Measurements from ENCODE around the gene JAG2.

JAG2 gene

DNA sequence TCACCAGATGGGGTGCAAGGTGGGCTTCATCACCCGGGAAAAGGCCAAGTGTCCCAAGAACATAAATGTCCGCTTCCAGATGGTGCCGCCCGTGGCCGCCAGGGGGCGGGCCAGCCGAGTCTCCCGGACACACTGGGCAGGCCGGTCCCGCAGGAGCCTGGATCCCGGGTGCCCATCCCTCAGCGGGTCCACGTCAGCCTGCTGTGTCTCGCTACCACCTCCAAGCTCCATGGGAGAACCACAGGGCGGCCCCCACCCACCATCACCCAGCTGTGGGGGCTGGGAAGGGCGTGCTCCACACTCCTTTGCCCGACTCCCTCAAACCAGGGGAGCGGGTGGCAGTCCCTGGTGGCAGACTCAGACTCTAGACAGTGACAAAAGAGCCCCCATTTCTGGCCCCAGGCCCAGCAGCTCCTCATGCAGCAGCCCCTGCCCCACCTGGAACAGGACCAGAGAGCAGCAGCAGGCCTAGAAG, 34.5 kb upstream of the JAG2 start:
- DNase-seq = peak; percentile 61

DNA sequence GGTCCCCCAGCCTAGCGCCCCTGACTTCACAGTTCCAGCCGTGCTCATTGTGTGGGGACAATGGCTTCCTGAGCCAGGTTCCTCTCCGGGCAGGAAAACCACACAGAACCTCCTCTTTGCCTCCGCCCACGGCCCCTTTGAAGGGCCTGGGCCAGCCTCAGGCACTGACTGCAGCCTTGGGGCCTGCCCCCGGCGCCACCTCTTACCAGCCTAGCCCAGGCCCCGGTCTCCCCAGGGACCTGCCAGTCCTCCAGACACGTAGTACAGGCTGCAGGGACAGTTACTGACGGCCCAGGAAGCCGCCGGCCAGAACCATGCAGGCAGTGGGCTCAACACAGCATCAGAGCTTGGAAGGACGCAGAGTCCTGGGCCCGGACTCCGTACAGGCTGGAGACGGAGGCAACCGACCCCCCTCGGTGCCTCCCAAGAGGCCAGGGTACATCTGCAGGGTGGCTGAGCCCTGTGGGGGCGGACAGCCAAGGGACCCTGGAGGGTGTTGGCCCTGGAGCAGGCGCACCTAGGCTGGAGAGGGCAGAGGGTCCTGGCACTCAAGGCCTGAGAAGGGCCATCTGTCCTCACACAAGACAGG, 33.4 kb upstream of the JAG2 start:
- DNase-seq = no peak

DNA sequence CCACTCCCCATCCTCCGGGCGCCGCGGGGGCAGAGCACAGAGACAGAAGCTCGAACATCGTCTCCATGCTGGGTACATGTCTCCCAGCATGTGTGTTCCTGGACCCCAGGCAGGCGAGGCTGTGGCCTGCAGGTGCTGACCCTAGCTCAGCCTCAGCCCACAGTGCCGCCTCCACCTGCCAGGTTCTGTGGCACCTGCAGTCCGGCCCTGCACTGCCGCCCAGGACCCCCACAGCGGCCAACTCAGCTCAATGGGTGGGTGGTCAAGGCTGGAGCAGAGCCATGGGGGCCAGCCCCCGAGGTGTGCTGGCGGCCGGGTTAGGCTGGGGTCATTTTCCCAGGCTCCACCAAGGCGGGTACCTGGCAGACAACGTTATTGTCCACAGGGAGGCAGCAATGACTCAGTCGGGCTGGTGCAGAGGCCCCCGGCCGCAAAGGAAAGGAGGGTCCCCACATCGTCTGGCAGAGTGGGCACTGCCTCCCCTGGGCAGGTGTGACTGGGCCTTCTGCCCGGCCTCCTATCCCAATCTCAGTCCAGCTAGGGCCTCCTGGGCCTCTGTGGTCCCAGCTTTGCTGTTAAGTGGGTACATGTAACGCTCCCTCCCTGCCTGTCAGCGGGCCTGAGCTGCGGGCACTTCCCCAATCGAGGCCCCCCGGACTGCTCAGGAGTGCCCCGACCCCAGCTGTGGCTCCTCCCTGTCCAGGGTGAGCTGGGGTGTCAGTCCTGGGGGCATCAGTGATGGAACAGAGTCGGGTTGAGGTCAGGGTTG, 32.8 kb upstream of the JAG2 start:
- no peak for DNase-seq

DNA sequence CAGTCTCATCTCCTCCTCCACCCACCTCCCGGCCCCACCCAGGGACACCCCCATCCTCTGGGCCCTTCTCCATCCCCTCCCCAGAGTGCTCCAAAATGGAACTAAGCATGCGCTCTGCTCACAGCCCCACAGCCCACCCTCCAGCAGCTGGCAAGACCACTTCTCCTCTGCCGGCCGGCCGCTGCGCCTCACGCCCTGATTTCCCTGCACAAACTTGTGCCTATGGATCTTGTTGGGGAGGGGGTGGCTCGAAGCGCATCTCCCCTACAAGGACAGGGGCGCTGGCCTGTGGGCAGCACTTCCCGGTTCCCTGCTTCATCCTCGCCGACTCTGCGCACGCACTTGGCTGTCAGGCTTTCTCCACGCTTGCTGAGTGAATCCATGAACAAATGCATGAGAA, 32.1 kb upstream of the JAG2 start:
- DNase-seq = no peak

DNA sequence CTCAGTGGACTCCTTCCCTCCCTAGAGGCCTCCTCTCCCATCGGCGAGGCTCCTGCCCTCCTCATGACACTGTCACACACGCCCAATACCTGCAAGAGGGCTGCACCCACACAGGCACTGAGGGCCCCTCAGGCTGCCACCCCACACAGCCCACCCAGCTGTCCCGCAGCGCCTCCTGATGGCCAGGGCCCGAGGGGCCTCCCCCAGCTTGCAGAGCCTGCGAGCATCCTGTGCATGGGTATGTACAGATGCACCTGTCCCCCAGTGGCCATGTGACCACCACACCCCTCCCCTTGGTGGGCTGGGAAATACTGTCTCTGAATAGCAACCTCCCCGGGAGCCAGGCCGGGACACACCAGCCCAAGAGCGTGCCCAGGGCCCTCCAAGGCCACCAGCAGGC, 31.5 kb upstream of the JAG2 start:
- no peak for DNase-seq

DNA sequence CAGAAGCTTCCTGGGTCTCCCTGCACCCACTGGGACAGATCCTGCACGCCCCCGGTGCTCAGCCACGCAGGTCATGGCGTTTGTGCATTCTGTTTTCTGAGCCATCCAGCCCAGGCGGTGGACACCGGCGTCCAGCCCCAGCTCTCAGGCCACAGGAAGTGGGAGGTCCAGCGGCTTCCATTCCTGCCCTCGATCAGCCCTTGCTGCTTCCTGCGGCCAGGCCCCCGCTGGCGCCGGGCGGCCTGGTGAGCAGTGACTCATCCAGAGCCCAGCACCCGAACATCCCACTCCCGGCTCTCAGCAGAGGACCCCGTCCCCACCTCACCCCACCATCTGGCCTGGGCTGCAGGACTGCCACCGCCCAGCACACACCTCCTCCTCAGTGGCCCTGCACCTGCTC, 30.5 kb upstream of the JAG2 start:
- DNase-seq = no peak

DNA sequence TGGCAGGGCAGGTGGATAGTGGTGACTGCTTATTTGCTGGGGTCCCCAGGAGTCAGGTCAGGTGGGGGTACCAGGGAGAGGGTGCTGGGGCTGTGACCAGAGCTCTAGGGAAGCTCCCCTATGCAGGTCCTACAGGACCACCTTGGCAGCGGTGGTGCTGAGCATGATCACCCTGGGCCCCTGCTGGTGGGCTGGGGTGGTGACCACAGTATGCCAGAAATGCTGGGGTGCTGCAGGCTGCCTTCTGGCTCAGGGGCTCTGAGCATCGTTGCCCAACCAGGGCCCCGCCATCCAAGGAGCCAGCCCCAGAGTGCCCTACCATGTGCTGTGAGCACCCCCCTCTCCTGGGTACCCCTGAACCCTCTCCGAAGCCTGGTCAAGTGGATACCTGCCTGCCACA, 30.0 kb upstream of the JAG2 start:
- DNase-seq = no peak

DNA sequence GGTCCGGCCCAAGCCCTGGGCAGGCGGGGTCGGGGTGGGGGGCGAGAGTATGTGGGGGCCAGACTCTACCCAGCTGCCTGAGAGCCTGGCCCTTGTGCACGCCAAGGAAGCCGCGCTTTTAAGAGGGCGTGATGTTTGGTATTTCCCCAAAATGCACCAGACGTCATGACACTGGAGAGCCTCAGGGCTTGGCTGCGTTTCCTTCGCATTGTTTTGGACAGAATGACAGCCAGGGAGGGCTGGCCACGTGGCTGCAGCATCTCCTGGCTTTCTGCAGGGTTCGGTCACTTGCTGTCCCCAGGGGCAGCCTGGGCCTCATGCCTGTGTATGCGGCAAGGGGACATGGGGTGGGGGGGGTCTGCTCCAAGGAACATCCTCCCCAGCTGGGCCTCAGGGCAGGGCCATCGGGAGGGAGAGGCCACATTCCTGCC, 28.6 kb upstream of the JAG2 start:
- no peak for DNase-seq

DNA sequence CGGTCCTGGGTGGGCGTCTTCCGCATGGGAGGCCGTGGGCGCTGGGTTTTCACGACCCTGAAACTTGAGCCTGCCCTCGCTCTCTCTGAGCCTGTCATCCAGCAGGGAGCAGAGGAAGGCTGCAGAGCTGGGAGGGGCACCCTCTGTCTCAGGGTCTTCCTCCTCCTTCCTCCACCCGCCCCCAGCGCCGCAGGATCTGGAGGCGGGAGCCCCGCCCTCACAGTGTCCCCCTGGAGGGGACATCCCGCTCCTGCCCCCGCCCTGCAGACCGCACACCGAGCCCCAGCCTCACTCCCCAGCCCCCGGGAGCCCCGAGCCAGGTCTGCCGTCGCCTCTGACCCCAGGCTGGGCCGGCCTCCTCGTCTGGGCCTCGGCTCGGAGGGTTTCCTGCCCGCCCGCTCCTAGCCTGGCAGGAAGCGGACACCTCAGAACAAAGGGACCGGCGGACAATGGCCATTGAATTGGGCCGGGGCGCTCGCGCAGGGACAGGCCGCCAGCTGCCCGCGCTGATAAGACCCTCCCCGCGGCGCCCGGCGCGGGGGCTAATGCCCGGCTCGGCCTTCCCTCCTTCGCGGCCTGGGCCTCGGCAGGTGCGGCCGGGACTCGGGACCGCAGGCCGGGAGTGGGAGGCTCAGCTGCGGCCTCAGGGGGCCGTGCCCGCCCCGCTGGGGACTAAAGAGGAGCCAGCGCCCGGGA, 27.8 kb upstream of the JAG2 start:
- DNase-seq = no peak

DNA sequence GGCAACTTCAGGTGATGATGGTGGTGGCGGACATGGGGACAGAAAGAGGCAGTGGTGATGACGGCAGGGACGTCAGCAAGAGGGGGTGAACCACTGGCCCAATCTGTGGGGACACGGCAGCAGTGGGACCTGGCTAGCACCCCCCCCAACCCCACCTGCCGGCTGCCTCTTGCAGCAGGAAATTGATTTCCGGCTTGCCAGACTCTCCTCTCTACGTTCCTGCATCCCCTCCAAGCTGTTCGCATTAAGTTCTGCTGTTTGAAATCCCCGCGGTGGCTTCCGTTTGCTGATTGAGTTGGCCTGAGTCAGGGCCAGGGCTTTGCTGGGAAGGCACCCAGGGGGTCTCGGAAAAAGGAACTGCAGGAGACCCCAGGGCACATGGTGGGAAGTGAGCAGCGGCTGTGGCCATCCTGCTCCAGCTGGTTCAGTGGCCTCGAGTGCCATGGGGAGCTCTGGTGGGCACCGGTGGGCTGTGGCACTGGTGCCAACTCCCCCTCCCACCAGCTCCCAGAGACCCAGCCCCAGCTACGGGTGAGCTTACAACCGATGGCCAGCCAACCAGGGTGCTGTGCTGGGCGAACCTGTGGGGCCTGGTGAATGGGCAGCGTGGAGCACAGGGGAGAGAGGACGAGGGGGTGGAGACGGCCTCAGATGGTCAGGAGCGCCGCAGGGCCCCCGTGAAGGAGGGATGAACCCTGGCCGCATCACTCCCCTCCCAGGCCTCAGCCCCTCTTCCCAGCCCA, 27.1 kb upstream of the JAG2 start:
- no peak for DNase-seq

DNA sequence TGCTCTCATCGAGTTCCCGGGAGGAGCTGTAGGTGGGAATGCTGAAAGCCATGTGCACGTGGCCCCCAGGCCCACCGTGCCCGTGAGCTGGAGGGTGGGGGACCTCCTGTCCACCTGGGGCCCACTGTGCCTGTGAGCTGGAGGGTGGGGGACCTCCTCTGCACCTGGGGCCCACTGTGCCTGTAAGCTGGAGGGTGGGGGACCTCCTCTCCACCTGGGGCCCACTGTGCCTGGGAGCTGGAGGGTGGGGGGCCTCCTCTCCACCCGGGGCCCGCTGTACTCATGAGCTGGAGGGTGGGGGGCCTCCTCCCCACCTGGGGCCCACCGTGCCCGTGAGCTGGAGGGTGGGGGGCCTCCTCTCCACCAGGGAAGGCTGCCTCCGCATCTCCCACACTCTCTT, 26.5 kb upstream of the JAG2 start:
- DNase-seq = no peak

DNA sequence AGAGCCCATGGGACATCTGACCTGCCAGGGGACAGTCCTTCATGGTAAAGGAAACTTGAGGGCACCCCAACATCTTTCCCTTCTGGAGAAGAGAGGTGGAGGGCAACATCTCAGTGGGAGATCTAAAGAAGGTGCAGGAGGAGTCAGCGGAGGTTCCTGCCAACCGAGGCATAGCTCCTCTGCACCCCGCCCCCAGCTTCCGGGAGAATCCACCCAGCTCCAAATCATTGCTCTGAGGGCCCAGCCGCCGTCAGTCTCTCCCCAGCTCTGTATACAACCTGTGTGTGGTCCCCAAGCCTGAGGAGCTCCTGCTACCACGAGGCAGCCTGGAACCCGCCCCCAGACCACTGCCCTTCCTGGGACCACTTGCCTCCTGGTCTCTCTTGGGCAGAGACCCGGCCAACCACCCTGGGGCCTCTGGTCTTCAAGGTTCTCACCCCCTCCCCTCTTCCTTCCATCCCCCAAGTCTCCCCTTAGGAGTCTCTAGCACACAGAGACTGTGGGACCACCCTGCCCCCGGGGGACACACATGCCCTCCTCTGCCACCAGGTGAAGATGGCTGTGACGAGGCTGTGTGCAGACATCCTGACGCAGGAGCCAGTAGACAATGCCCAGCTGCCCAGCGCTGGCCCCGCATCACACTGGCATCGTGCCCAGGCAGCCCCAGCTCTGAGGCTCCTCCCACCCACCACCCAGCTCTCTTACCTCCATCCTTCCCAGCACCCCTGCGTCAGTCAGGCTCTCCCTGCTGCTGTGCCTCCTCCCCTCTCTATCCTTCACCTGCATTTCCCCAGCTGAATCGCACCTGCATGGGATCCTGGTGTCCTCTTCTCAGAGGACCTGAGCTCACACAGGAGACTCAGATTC, 25.6 kb upstream of the JAG2 start:
- peak; percentile 30 for DNase-seq

DNA sequence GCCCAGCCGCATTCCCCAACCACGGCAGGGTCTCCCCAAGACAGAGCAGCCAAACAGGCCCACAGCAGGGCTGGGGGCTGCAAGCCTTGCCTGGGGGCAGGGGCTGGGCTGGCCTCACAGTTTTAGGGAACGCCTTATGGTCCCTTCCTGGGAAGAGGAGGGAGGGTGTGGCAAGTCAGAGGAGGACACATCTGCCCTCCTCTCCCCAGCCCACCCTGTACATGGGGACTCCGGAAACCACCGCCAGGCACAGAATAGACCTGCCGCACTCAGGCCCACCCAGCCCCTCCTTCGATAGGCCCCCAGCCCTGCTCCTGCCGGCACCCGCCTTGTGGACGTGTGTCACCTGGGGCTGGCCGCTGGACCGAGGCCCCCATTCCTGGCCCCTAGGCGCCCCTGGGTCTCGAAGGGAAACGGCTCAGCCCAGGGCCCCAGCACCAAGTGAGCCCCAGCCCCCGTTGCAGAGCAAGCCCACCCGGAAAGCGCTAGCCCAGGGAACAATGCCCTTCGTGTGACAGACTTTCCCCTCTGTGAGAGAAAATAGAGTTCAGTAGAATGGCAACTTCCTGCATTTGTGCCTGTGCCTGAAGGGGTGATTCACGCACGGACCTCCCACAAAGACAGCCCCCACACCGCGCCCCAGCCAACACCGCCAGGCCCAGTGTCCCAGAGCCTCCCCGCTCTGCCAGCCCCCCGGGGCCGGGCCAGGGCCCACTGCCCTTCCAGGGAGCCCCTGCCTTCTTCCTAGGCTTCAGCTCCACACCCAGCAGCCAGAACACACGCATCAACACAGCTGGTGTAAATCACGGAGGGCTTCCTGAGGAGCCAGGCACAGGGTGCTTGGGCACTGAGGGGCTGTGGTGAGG, 24.5 kb upstream of the JAG2 start:
- no peak for DNase-seq

DNA sequence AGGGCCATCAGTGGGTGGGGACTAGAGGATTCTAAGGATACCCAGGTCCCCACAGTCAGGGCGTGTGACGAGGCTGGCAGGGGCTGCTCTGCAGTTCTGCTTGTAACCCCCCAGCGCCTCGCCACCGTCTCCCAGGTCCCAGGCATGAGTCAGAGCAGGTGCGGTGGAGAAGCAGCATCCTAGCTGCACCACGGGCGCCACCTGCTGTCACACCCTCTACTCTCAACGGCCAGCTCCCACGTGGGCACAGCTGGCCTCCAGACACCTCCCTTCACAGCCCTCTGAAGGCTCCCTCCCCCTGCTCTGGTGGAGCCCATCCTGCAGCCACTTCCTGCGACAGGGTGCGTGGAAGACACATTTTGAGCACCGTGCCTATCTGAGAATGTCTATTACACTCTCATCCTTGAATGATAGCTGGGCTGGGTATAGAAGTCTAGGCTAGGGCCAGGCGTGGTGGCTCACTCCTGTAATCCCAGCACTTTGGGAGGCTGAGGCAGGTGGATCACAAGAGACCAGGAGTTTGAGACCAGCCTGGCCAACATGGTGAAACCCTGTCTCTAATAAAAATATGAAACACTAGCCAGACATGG, 19.5 kb upstream of the JAG2 start:
- DNase-seq = no peak

DNA sequence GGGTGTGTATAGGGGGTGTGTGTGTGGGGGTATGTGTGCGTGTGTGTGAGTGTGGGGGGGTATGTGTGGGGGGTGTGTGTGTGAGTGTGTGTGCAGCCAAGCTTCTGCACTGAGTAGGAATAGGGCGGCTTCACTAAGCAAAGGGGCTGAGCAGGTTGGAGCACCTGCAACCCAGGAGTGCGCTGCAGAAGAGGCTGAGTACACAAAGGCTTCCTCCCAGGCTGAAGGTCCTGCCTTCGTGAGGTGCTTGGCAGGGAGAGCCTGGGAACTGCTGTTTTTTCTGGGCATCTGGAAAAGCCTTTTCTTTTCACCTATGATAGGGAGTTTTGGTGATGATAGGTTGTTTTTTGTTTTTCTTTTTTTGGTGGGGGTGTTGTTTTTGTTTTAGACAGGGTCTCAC, 18.5 kb upstream of the JAG2 start:
- no peak for DNase-seq

DNA sequence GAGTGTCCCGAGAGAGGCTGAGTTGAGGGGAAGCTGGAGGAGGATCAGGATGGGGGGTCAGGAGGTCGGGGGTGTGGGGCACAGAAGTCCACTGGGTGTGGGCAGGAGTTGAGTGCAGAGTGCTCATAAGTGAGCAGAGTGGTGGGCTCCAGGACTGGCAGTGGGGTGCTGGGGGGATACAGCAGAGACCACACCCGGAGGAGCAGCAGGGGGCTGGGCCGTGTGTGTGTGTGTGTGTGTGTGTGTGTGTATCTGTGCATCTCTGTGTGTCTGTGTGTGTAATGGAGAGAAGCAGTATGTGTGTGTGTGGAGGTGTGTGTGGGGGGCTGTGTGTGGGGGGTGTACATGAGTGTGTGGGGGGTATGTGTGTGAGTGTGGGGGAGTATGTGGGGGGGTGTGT, 17.4 kb upstream of the JAG2 start:
- no peak for DNase-seq

DNA sequence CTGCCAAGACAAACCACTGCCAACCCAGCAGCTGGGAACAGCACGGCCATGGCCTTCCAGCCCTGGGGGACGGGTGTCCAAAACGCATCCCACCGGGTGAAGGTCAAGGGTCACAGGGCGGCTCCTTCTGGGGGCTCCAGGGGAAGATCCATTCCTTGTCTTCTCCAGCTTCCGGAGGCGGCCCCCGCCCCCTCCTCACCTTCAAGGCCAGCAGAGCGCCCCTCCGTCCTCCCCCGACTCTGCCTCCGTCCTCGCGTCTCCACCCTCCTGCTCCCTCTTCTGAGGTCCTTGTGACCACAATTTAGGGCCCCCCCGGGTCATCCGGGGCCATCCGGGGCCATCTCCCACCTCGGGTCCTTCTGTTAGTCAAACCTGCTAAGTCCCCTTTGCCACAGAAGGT, 16.4 kb upstream of the JAG2 start:
- no peak for DNase-seq

DNA sequence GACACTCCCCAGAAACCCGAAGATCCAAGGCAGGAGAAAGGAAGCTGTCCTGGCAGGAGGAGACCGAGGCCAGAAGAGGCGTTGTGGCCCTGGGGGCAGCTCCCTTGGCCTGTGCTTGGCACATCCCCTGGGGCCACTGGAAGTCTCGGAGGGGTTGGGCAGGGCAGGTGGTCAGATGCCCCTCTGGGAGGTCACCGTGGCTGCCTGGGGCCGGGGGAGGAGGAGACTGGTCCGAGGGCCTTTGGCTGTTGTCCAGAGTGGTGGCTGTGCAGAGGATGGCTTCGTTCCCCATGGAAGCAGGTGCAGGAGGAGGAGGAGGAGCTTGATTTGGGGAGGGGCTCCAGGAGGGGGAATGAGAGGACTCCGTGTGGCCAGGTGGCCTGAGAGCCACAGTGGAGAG, 15.9 kb upstream of the JAG2 start:
- DNase-seq = no peak

DNA sequence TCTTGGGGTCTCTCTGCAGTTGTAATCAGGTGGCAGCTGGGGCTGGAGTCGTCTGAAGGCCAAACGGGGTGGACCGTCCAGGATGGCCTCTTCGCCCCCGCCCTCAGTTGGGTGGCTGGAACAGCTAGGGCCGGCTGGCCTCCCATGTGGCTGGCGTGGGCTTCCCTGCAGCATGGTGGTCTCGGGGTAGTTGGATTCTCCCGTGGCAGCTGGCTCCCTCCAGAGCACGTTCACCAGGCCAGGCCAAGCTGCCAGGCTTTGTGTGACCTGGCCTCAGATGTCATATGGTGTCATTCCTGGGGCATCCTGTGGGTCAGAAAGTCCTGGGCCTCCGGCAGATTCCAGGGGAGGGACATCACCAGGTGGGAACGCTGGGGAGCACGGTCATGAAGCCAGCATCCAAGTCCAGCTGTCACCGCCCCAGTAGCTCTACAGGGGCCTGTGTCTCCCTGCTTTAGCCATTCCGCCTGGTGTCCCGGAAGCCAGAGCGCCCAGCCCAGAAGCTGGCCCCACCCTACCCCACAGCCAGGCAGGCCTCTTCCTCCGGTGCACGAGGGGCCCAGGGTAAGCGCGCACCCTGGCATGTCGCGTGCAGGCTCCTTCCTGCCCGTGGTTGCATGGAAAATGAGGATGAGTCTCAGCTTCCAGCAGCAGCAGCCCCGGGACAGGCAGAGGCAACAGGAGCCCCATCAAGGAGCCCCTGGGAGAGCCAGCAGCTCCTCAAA, 13.9 kb upstream of the JAG2 start:
- DNase-seq = no peak

DNA sequence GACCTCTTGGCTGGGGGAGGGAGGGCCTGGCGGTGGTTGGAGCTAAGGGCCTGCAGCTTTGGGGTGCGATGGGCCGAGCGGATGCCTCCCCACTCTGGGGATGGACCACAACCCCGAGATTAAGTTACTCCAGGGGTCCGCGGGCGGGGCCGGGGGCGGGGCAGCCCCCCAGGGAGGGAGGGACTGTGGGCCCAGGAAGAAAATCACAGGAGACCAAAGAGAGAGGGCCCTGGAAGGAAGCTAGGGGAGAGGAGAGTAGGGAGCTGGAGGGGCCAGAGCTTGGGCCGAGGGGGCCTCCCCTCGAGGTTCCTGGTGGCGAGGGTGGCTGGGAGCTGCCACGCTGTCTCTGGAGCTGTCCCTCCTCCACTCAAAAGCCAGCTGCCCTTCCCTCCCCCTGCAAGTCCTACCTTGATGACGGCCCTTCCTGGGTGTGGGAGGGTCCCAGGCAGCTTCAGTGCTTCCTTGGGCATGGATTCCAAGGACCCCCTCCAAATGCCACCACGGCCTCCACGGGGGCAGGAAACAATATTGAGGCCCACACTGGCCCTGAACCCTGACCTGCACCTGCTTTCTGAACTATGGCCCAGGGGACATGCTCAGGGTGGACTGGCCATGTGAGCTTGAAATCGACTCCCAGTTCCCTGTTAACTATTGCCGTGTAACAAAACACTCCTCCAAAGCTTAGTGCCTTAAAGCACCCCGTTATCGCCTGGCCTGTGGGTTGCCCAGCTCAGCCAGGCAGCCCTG, 13.1 kb upstream of the JAG2 start:
- no peak for DNase-seq
